Ascending aorta (tissue), 2 donors: ENCODE measurements around the gene TRANK1. TPM values are rescaled to one million over a fixed set of nuclear protein-coding genes. Genes with fewer than 3 reads are reported as not detected.
"Not testable (repeated sequence)": the region's sequence is repeated elsewhere in the genome, so short reads cannot be mapped to it uniquely, and the experiment has no call there.

ENCODE experiments used
- DNase-seq, 2 donors: peaks; one replicate each; pipeline ENCODE4 v3.0.0-alpha.2; 2019; ENCODE audit warnings: low spot score in 2 of 2
- H3K27ac ChIP-seq, 2 donors: fragments of 200-600 bp; sonication (generic); one replicate each; pipeline ENCODE4 v1.5.1; 2016 to 2017; ENCODE audit warnings: mild to moderate bottlenecking in 1 of 2
- H3K27me3 ChIP-seq: fragments of 200-600 bp; sonication (generic); one replicate; pipeline ENCODE4 v1.5.1; 2017
- H3K36me3 ChIP-seq, 2 donors: fragments of 200-600 bp; sonication (generic); one replicate each; pipeline ENCODE4 v1.5.1; 2016
- H3K4me1 ChIP-seq, 2 donors: fragments of 200-600 bp; sonication (generic); one replicate each; pipeline ENCODE4 v1.5.1; 2016 to 2017; ENCODE audit warnings: mild to moderate bottlenecking in 1 of 2
- H3K4me3 ChIP-seq, 2 donors: fragments of 200-600 bp; sonication (generic); one replicate each; pipeline ENCODE4 v1.5.1; 2016 to 2017; ENCODE audit warnings: mild to moderate bottlenecking in 1 of 2
- H3K9me3 ChIP-seq, 2 donors: fragments of 200-600 bp; sonication (generic); one replicate each; pipeline ENCODE4 v1.5.1; 2016
- intact Hi-C: fragments of 100-400 bp; cut with DNase I; formaldehyde crosslinking; loops from one replicate; pipeline ENCODE4 v1.15.1; 2023
- total RNA-seq: library from RNA; depleted of rRNA; stranded (reverse); fragments of >200 nt; gene quantifications from one replicate; pipeline ENCODE4 v1.1.0, GENCODE V29; 2016
- TF ChIP-seq, protein P1 (sequence below), 3 experiments: fragments of 200-600 bp in 2 of 3; fragments of 450-650 bp in 1 of 3; sonication (generic) in 2 of 3; IDR thresholded peaks; one replicate each; pipeline ENCODE4 v1.5.1; 2016 to 2019; ENCODE audit warnings: antibody characterized with exemption in 3 of 3, mild to moderate bottlenecking in 1 of 3, moderate library complexity in 1 of 3

The TRANK1 gene
- total RNA-seq, 1 donor from 2014 or later = 14.8 TPM

DNA sequence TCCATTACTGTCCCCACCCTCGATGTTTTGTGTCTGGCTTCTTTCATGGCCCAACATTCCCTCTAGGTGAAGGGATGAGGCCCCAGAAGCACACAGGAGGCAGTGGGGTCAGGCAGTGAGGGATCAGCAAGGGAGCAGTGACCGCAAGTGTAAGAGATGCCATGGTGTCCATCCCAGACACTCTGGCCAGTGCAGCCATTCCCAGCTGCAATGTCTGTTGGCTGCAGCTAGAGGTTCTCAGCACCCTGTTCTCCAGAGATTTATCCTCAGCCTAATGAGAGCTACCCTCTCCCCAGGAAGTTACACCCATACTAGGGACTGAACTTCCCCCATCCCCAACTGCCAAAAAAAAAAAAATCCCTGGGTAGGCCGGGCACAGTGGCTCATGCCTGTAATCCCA lies 40.2 kb downstream of the TRANK1 start:
- TF ChIP-seq, protein P1, sequence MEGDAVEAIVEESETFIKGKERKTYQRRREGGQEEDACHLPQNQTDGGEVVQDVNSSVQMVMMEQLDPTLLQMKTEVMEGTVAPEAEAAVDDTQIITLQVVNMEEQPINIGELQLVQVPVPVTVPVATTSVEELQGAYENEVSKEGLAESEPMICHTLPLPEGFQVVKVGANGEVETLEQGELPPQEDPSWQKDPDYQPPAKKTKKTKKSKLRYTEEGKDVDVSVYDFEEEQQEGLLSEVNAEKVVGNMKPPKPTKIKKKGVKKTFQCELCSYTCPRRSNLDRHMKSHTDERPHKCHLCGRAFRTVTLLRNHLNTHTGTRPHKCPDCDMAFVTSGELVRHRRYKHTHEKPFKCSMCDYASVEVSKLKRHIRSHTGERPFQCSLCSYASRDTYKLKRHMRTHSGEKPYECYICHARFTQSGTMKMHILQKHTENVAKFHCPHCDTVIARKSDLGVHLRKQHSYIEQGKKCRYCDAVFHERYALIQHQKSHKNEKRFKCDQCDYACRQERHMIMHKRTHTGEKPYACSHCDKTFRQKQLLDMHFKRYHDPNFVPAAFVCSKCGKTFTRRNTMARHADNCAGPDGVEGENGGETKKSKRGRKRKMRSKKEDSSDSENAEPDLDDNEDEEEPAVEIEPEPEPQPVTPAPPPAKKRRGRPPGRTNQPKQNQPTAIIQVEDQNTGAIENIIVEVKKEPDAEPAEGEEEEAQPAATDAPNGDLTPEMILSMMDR (IDR thresholded peaks at IDR 0.05) = peak; percentile 23 to 48 (median 37)
- H3K27ac ChIP-seq = no peak overlapping the region
- no peaks in the 10 kb centered on the region for H3K27me3 ChIP-seq
- DNase-seq = no peak
- H3K4me1 ChIP-seq = no peaks in the 10 kb centered on the region
- peaks cover 0 to 7% of the 10 kb centered on the region in 2 donors for H3K36me3 ChIP-seq
- intact Hi-C loops = loop anchor here (5.0 kb wide), 1 partner anchor 53 kb away; no protein-coding TSS in a partner anchor
- H3K4me3 ChIP-seq = no peak overlapping the region
- H3K9me3 ChIP-seq = no peaks in the 10 kb centered on the region

DNA sequence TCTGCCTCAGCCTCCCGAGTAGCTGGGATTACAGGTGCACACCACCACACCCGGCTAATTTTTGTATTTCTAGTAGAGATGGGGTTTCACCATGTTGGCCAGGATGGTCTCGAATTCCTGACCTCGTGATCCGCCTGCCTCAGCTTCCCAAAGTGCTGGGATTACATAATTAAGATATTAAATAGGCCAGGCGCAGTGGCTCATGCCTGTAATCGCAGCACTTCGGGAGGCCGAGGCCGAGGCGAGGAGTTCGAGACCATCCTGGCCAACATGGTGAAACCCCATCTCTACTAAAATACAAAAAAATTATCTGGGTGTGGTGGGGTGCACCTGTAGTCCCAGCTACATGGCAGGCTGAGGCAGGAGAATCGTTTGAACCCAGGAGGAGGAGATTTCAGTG lies 40.8 kb downstream of the TRANK1 start:
- DNase-seq, H3K9me3 ChIP-seq, H3K4me3 ChIP-seq, H3K4me1 ChIP-seq, H3K27me3 ChIP-seq, H3K27ac ChIP-seq, intact Hi-C loops: not testable (repeated sequence)
- H3K36me3 ChIP-seq = peaks cover 0 to 11% of the 10 kb centered on the region in 2 donors

DNA sequence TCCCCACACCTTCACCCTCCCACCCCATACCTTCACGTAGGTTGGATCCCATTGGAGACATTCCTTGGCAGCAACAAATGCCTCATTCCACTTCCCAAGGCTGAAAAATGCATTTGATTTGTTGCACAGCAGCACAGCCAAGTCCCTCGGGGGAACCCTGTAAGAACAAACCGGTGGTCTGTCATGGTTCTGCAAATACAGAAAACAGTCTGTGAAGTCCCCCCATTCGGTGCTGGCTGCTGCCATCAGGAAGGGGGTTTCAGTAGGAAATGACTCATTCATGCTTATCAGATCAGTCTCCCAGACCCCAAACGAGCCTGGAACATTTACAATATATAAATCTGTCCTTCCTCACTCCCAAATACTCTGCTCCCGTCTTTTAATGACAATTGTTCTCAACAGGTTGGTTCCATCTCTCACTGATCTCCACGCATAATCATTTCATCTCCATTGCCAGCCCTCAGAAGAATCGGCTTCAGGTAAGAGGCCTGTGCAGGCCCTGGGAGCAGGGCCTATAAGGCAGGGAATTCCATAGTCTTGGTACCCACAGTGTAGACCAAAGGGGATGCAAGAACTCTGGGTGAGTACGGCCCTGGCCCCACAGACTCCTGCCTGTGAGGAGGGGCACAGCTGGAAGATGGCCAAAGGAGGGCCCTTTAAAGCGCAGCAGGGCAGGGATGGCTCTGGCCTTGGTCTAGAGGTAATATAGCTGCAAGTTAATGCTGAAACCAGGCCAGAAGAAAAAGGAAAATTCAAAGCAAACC lies 41.6 kb downstream of the TRANK1 start:
- intact Hi-C loops = no loop called here
- peaks cover 0 to 19% of the 10 kb centered on the region in 2 donors for H3K36me3 ChIP-seq
- no peak for DNase-seq
- no peak overlapping the region for H3K4me3 ChIP-seq
- no peaks in the 10 kb centered on the region for H3K4me1 ChIP-seq
- no peaks in the 10 kb centered on the region for H3K9me3 ChIP-seq
- TF ChIP-seq, protein P1 (IDR thresholded peaks at IDR 0.05) = no peak
- H3K27ac ChIP-seq = no peak overlapping the region
- H3K27me3 ChIP-seq = no peaks in the 10 kb centered on the region

DNA sequence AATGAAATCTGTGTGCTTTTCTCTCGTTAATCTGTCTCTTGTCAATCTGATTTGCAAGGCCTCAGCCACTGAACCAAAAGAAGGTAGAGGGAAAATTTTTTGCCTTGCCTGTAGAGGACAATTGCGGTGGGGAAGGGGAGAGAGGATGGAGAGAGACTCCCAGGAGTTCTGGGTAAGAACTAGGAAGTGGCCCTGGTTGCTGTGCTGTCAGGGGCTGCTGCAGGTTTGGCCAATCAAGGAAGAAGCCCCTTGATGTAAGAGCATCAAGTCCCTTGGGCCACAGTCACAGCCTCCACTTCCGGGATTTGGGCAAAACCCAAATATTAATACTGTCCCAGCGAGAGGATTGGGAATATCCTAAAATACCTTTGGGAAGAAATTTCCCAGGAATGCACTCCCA lies 43.3 kb downstream of the TRANK1 start:
- no peak overlapping the region for H3K27ac ChIP-seq
- no peaks in the 10 kb centered on the region for H3K9me3 ChIP-seq
- intact Hi-C loops = no loop called here
- no peak overlapping the region for H3K4me3 ChIP-seq
- no peaks in the 10 kb centered on the region for H3K4me1 ChIP-seq
- H3K36me3 ChIP-seq = peaks cover 0 to 34% of the 10 kb centered on the region in 2 donors
- TF ChIP-seq, protein P1 (IDR thresholded peaks at IDR 0.05) = no peak
- no peak for DNase-seq
- no peaks in the 10 kb centered on the region for H3K27me3 ChIP-seq

DNA sequence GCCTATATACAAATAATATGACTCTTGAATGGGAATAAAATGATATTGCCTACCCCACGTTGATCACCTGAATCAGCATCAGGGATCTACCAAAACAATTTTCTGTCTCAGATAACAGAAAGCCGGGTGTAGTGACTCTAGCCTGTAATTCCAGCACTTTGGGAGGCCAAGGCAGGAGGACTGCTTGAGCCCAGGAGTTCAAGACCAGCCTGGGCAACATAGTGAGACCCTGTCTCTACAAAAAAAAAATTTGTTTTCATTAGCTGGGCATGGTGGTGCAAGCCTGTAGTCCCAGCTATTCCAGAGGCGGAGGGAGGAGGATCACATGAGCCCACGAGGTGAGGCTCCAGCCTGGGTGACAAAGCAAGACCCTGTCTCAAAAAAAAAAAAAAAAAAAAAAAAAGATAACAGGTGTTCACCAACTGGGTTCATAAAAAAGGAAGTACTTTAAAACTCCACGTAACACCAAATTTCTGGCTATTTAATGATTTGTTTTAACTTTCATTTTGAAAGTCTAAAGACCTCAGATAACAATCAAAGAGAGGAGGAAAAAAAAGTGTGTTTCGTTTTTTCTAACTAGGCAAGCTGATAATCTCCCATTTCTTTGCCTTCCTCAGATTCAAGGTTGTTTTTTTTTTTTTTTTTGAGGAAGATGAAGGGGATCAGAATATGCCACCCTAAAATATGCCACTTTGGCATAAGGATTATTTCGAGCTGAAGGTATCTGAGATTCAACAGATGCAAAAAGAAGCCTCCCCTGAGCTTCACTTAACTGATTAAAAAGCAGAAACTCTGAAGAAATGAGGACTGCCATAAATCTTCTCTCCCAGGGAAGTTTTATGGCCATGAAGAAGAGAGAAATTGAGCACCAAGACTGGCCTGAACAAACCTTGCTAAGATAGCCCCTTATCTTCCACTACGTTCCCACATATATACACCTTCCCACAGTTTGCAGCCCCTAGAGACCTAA lies 44.1 kb downstream of the TRANK1 start:
- intact Hi-C loops = no loop called here
- TF ChIP-seq, protein P1 (IDR thresholded peaks at IDR 0.05) = no peak
- Histone ChIP-seq H3K36me3 (peaks cover 0 to 34% of the 10 kb centered on the region in 2 donors), H3K9me3 (no peaks in the 10 kb centered on the region), H3K27ac (no peak overlapping the region), H3K4me3 (no peak overlapping the region), H3K27me3 (no peaks in the 10 kb centered on the region), H3K4me1 (no peaks in the 10 kb centered on the region)
- no peak for DNase-seq
